Liver (tissue), 9 donors: ENCODE results near the gene NCKIPSD. TPM values are rescaled to one million over a fixed set of nuclear protein-coding genes. Genes with fewer than 3 reads are reported as not detected.

Experiments used
- DNase-seq: peaks from one replicate; pipeline ENCODE4 v3.0.0-alpha.2; 2017; ENCODE audit warnings: low spot score
- H3K27ac ChIP-seq, 2 donors: one replicate each; pipeline ENCODE4 v1.7.0; 2013; ENCODE audit warnings: inconsistent platforms in 2 of 2, low read length in 2 of 2, control low read depth in 1 of 2, low read depth in 1 of 2, mild to moderate bottlenecking in 1 of 2
- H3K27me3 ChIP-seq, 4 donors: one replicate each; pipeline versions ENCODE4 v1.6.1 to v1.7.0; 2013; ENCODE audit warnings: low read length in 3 of 4, inconsistent platforms in 1 of 4, mild to moderate bottlenecking in 1 of 4, moderate library complexity in 1 of 4; ENCODE audit not compliant: control insufficient read depth in 4 of 4, insufficient read depth in 4 of 4
- H3K36me3 ChIP-seq, 4 donors: one replicate each; pipeline versions ENCODE4 v1.6.1 to v1.7.0; 2013; ENCODE audit warnings: low read length in 3 of 4, mild to moderate bottlenecking in 3 of 4, low read depth in 1 of 4, moderate library complexity in 1 of 4; ENCODE audit not compliant: control insufficient read depth in 4 of 4, insufficient read depth in 3 of 4
- H3K4me1 ChIP-seq, 4 donors: one replicate each; pipeline versions ENCODE4 v1.6.1 to v1.7.0; 2013; ENCODE audit warnings: low read length in 3 of 4, mild to moderate bottlenecking in 3 of 4, moderate library complexity in 1 of 4; ENCODE audit not compliant: control insufficient read depth in 4 of 4, insufficient read depth in 4 of 4
- H3K4me3 ChIP-seq, 3 donors: one replicate each; pipeline versions ENCODE4 v1.6.1 to v1.7.0; 2013; ENCODE audit warnings: low read length in 3 of 3, control low read depth in 1 of 3, low read depth in 1 of 3, mild to moderate bottlenecking in 1 of 3
- H3K9ac ChIP-seq, 2 donors: one replicate each; pipeline ENCODE4 v1.7.0; 2013; ENCODE audit warnings: low read length in 2 of 2, mild to moderate bottlenecking in 2 of 2, moderate library complexity in 2 of 2, control low read depth in 1 of 2, low read depth in 1 of 2
- H3K9me3 ChIP-seq, 4 donors: one replicate each; pipeline versions ENCODE4 v1.6.1 to v1.7.0; 2013; ENCODE audit warnings: low read length in 3 of 4; ENCODE audit not compliant: control insufficient read depth in 4 of 4
- EGR1 ChIP-seq, 2 donors: IDR thresholded peaks; 2 replicates each; pipeline ENCODE4 v1.6.1; 2016 to 2018; ENCODE audit warnings: antibody characterized with exemption in 2 of 2, low read depth in 2 of 2
- FOXA2 ChIP-seq: IDR thresholded peaks from 2 replicates; pipeline ENCODE4 v1.6.1; 2016; ENCODE audit warnings: antibody characterized with exemption
- HNF4A ChIP-seq, 2 donors: conservative IDR thresholded peaks; 2 replicates each; pipeline ENCODE4 v1.6.1; 2016; ENCODE audit warnings: antibody characterized with exemption in 2 of 2, mild to moderate bottlenecking in 2 of 2
- JUND ChIP-seq, 2 donors: IDR thresholded peaks; 2 replicates each; pipeline ENCODE4 v1.6.1; 2016; ENCODE audit warnings: antibody characterized with exemption in 2 of 2
- MAX ChIP-seq: IDR thresholded peaks from 2 replicates; pipeline ENCODE4 v1.6.1; 2016; ENCODE audit warnings: antibody characterized with exemption
- YY1 ChIP-seq: IDR thresholded peaks from 2 replicates; pipeline ENCODE4 v1.6.1; 2016; ENCODE audit warnings: antibody characterized with exemption, mild to moderate bottlenecking
- ZBTB33 ChIP-seq: IDR thresholded peaks from 2 replicates; pipeline ENCODE4 v1.6.1; 2016; ENCODE audit warnings: antibody characterized with exemption
- WGBS: extraction: QIAGEN DNeasy Blood & Tissue Kit; methylation state at CpG from one replicate; pipeline ENCODE4 v1.1.7; 2013; 5-methylcytosine and 5-hydroxymethylcytosine counted together
- polyA plus RNA-seq, 2 donors: library from polyadenylated mRNA; stranded (reverse) in 1 of 2; unstranded in 1 of 2; fragments of 200-250 nt in 1 of 2; fragments of >200 nt in 1 of 2; fragmentation: Nextera tagmentation in 1 of 2; extraction: Ambion mirVana in 1 of 2; gene quantifications; one replicate each; pipeline versions ENCODE4 v1.2.1 to v1.2.3, GENCODE V29; 2013 to 2015
- total RNA-seq, 2 donors: library from RNA; depleted of rRNA; stranded (reverse); fragments of >200 nt; gene quantifications; one replicate each; pipeline ENCODE4 v1.2.3, GENCODE V29; 2014
- TF ChIP-seq, protein P1 (sequence below): IDR thresholded peaks from 2 replicates; pipeline ENCODE4 v1.6.1; 2016; ENCODE audit warnings: antibody characterized with exemption
- TF ChIP-seq, protein P2 (sequence below): IDR thresholded peaks from 2 replicates; pipeline ENCODE4 v1.6.1; 2016; ENCODE audit warnings: antibody characterized with exemption, mild to moderate bottlenecking
- donor health status: healthy.
- donor health status: healthy.
- donor health status: healthy.
- donor health status: healthy.
- donor health status: healthy.

The NCKIPSD gene
- total and polyA plus RNA-seq, 4 donors = 5.9 to 12.9 (median 8.7) TPM

GRCh38 chr3:48662145-48662752 lies 23.5 kb downstream of the NCKIPSD start:
- 5% methylated on average over 46 of the region's 46 CpGs for WGBS
- DNase-seq = no peak
- Histone ChIP-seq H3K4me1 (peaks cover 0 to 15% (median 14%) of the 10 kb centered on the region in 4 donors), H3K27ac (no peak overlapping the region), H3K9ac (no peak overlapping the region), H3K36me3 (no peaks in the 10 kb centered on the region), H3K27me3 (peaks cover 0 to 5% (median 0%) of the 10 kb centered on the region in 4 donors), H3K4me3 (no peak overlapping the region), H3K9me3 (peaks cover 0 to 6% (median 0%) of the 10 kb centered on the region in 4 donors)
- no peak for TF ChIP-seq FOXA2
- TF ChIP-seq, protein P1, sequence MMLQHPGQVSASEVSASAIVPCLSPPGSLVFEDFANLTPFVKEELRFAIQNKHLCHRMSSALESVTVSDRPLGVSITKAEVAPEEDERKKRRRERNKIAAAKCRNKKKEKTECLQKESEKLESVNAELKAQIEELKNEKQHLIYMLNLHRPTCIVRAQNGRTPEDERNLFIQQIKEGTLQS = no peak
- TF ChIP-seq, protein P2, sequence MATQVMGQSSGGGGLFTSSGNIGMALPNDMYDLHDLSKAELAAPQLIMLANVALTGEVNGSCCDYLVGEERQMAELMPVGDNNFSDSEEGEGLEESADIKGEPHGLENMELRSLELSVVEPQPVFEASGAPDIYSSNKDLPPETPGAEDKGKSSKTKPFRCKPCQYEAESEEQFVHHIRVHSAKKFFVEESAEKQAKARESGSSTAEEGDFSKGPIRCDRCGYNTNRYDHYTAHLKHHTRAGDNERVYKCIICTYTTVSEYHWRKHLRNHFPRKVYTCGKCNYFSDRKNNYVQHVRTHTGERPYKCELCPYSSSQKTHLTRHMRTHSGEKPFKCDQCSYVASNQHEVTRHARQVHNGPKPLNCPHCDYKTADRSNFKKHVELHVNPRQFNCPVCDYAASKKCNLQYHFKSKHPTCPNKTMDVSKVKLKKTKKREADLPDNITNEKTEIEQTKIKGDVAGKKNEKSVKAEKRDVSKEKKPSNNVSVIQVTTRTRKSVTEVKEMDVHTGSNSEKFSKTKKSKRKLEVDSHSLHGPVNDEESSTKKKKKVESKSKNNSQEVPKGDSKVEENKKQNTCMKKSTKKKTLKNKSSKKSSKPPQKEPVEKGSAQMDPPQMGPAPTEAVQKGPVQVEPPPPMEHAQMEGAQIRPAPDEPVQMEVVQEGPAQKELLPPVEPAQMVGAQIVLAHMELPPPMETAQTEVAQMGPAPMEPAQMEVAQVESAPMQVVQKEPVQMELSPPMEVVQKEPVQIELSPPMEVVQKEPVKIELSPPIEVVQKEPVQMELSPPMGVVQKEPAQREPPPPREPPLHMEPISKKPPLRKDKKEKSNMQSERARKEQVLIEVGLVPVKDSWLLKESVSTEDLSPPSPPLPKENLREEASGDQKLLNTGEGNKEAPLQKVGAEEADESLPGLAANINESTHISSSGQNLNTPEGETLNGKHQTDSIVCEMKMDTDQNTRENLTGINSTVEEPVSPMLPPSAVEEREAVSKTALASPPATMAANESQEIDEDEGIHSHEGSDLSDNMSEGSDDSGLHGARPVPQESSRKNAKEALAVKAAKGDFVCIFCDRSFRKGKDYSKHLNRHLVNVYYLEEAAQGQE = no peak
- no peak for TF ChIP-seq ZBTB33
- no peak for TF ChIP-seq JUND (IDR thresholded peaks at IDR 0.05)
- TF ChIP-seq MAX = no peak
- no peak for TF ChIP-seq YY1
- TF ChIP-seq HNF4A (conservative IDR thresholded peaks at IDR 0.05) = no peak

DNA sequence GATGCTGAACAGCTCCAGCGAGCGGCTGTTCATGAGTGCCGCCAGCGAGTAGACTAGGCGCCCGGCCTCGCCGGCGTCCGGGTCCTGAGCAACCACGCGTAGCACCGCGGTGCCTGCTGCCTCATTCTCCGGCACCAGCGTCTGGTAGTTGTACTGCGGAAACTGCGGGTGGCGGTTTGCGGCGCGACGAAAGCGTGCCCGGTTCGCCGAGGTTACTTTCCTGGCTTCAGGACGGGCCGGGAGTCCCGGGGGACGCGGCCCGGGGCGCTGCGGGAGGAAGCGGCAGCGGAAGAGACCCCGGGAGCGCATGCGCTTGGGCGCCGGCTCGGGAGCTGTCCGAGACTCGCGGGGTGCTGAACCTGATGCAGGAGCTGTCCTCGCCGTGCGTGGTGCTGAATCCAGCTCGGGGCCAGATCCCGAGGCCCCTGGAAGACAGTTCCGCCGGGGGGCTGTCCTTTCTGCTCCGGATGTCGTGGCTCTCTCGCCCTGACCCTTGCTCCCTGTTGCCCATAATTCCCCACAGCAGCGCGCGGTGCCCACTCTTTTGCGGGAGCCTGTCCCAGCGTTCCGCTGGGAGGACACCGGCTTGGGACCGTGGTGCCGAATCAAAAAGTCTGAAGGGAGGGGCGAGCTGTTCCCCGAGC lies 24.1 kb downstream of the NCKIPSD start:
- Histone ChIP-seq H3K4me1 (peaks cover 0 to 16% (median 14%) of the 10 kb centered on the region in 4 donors), H3K27ac (no peak overlapping the region), H3K4me3 (peak overlapping the region in 1 of 3 donors; percentile 16), H3K36me3 (no peaks in the 10 kb centered on the region), H3K9me3 (peaks cover 0 to 6% (median 0%) of the 10 kb centered on the region in 4 donors), H3K9ac (no peak overlapping the region), H3K27me3 (peaks cover 0 to 5% (median 0%) of the 10 kb centered on the region in 4 donors)
- no peak for TF ChIP-seq EGR1 (IDR thresholded peaks at IDR 0.05; ENCODE audit: low read depth in 2 of 2)
- TF ChIP-seq, protein P2 = peak; percentile 100
- WGBS = 6% methylated on average over 67 of the region's 67 CpGs
- peak; percentile 86 for DNase-seq
